Astrocyte (in vitro differentiated cells and primary cell): ENCODE data around the gene NTN1.

Experiments used
- EZH2 ChIP-seq: IDR thresholded peaks from 2 replicates; pipeline ENCODE4 v1.6.1; 2012; ENCODE audit warnings: mild to moderate bottlenecking, low read length, inconsistent platforms; ENCODE audit not compliant: insufficient read depth
- TF ChIP-seq, protein P1 (sequence below): IDR thresholded peaks from 2 replicates; pipeline ENCODE4 v1.5.1; 2011; ENCODE audit warnings: low read depth, mild to moderate bottlenecking, inconsistent platforms, low read length, moderate library complexity; ENCODE audit not compliant: insufficient read depth

DNA sequence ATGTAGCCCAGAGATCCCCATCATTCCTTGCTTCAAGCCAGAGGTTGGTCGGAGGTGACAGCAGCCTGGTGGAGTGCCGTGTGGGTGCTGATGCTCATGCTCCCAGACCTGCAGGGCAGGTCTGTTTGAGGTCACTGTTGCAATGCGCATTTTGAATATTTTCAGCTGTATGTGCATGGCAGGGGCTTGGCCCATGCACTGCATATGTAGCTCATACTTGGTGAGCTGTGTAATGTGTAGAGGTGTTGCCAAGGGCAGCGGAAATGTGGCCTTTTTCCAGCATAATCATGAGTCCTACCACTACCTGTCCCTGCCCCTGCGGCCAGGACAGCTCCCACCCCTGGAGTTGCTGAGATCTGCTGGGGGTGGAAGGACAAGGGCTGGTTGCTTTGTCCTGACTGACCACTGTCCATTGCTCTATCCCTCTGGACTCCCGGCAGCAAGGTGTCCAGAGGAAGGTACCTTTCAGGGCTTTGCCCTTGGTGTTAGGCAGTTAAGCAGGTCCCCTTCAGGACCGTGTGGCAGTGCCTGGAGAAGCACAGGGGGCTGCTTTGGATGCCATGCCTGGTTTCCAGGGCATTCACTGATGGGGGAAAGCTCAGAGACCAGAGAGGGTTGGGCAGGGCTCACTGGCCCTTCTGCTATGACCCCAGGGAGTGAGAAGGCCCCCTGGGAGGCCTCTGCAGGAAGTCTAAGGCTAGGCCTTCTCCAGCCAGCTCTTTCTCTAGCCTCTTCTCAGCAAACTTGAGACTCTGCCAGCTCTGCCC lies 215.2 kb downstream of the NTN1 start:
- TF ChIP-seq, protein P1, sequence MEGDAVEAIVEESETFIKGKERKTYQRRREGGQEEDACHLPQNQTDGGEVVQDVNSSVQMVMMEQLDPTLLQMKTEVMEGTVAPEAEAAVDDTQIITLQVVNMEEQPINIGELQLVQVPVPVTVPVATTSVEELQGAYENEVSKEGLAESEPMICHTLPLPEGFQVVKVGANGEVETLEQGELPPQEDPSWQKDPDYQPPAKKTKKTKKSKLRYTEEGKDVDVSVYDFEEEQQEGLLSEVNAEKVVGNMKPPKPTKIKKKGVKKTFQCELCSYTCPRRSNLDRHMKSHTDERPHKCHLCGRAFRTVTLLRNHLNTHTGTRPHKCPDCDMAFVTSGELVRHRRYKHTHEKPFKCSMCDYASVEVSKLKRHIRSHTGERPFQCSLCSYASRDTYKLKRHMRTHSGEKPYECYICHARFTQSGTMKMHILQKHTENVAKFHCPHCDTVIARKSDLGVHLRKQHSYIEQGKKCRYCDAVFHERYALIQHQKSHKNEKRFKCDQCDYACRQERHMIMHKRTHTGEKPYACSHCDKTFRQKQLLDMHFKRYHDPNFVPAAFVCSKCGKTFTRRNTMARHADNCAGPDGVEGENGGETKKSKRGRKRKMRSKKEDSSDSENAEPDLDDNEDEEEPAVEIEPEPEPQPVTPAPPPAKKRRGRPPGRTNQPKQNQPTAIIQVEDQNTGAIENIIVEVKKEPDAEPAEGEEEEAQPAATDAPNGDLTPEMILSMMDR: no peak
- TF ChIP-seq EZH2: no peak
